ENCODE measurements around the gene DOCK4.

- TF ChIP-seq CTCF (IDR thresholded peaks at IDR 0.05; ENCODE audit: low read depth, low read length, missing input control) (no peak), YY1 (IDR thresholded peaks at IDR 0.05) (no peak), ZBTB33 (IDR thresholded peaks at IDR 0.05) (no peak), SP1 (IDR thresholded peaks at IDR 0.05) (no peak), RAD21 (IDR thresholded peaks at IDR 0.05) (no peak), JUND (IDR thresholded peaks at IDR 0.05) (no peak), REST (IDR thresholded peaks at IDR 0.05) (no peak), MAX (IDR thresholded peaks at IDR 0.05) (no peak), GABPA (IDR thresholded peaks at IDR 0.05 in 1 of 2, conservative IDR thresholded peaks at IDR 0.05 in 1 of 2) (no peak)
Measured at GRCh38 chr7:112080441-112080840, 125.8 kb downstream of the DOCK4 start.

Data from liver (tissue), 3 donors.